OCI-LY3 (cell line): ENCODE results near the gene QRICH2.

Experiments
- H2AFZ ChIP-seq: fragments of 200-600, 300-600 bp; shearing (Covaris generic); 2 replicates; pipeline ENCODE4 v1.6.0; 2014; ENCODE audit warnings: antibody characterized with exemption, low read depth, low read length
- H3K27ac ChIP-seq: fragments of 200-600, 300-600 bp; sonication (generic); 2 replicates; pipeline ENCODE4 v1.5.1; 2014; ENCODE audit warnings: mild to moderate bottlenecking, low read length, moderate library complexity, mixed read lengths
- H3K27me3 ChIP-seq: fragments of 200-600, 300-600 bp; sonication (generic); 2 replicates; pipeline ENCODE4 v1.6.1; 2014; ENCODE audit warnings: low read depth, low read length, mixed read lengths
- H3K36me3 ChIP-seq: fragments of 200-600, 300-600 bp; sonication (generic); replicated peaks from 2 replicates; pipeline ENCODE3; 2014; ENCODE audit warnings: low read depth, low read length, mixed read lengths
- H3K4me1 ChIP-seq: fragments of 300-600, 200-600 bp; sonication (generic); 2 replicates; pipeline ENCODE4 v1.6.1; 2014; ENCODE audit warnings: low read length, mixed read lengths
- H3K4me2 ChIP-seq: fragments of 200-600, 300-600 bp; sonication (generic); 2 replicates; pipeline ENCODE4 v1.6.1; 2014; ENCODE audit warnings: low read length, mixed read lengths
- H3K4me3 ChIP-seq: fragments of 300-600, 200-600 bp; sonication (generic); 2 replicates; pipeline ENCODE4 v1.5.1; 2014; ENCODE audit warnings: antibody characterized with exemption, mild to moderate bottlenecking, low read length, moderate library complexity
- H3K79me2 ChIP-seq: fragments of 300-600, 200-600 bp; shearing (Covaris generic); 2 replicates; pipeline ENCODE4 v1.6.1; 2014; ENCODE audit warnings: mild to moderate bottlenecking, low read length, mixed read lengths
- H3K9ac ChIP-seq: fragments of 300-600, 200-600 bp; shearing (Covaris generic); 2 replicates; pipeline ENCODE4 v1.6.0; 2014; ENCODE audit warnings: mild to moderate bottlenecking, low read length, moderate library complexity
- H3K9me3 ChIP-seq: fragments of 200-600, 300-600 bp; shearing (Covaris generic); 2 replicates; pipeline ENCODE4 v1.6.1; 2014; ENCODE audit warnings: low read length, mixed read lengths; ENCODE audit not compliant: insufficient read depth
- H4K20me1 ChIP-seq: fragments of 200-600, 300-600 bp; sonication (generic); 2 replicates; pipeline ENCODE4 v1.6.1; 2016; ENCODE audit warnings: low read length, mixed read lengths; ENCODE audit not compliant: insufficient read depth
- CTCF ChIP-seq: fragments of 200-600, 300-600 bp; sonication (generic); IDR thresholded peaks from 2 replicates; pipeline ENCODE4 v1.5.1; 2014; ENCODE audit warnings: antibody characterized with exemption, low read length, low read depth
- EZH2phosphoT487 ChIP-seq: fragments of 200-600 bp; shearing (Covaris generic); IDR thresholded peaks from 2 replicates; pipeline ENCODE4 v1.6.1; 2018; ENCODE audit warnings: antibody characterized with exemption, mixed run types, low read depth

The QRICH2 gene

GRCh38 chr17:76331083-76331482 is 23.0 kb upstream of the QRICH2 start:
- no peaks in the 10 kb centered on the region for H3K36me3 ChIP-seq

GRCh38 chr17:76329664-76330063 is 21.6 kb upstream of the QRICH2 start:
- Histone ChIP-seq H3K4me3 (no peak overlapping the region), H3K4me1 (no peaks in the 10 kb centered on the region), H3K27me3 (no peaks in the 10 kb centered on the region), H2AFZ (no peak overlapping the region), H3K27ac (no peak overlapping the region), H3K4me2 (no peak overlapping the region), H3K9me3 (no peaks in the 10 kb centered on the region), H3K9ac (no peak overlapping the region), H3K36me3 (no peaks in the 10 kb centered on the region), H3K79me2 (no peaks in the 10 kb centered on the region), H4K20me1 (no peaks in the 10 kb centered on the region)
- TF ChIP-seq EZH2phosphoT487 (no peak), CTCF (no peak)

More at GRCh38 chr17:76331083-76331482, 23.0 kb upstream of the QRICH2 start:
- TF ChIP-seq EZH2phosphoT487 (no peak), CTCF (no peak)
- H3K4me3 ChIP-seq: no peak overlapping the region
- H3K4me1 ChIP-seq: no peaks in the 10 kb centered on the region
- no peak overlapping the region for H3K27ac ChIP-seq
- H4K20me1 ChIP-seq: no peaks in the 10 kb centered on the region
- H2AFZ ChIP-seq: no peak overlapping the region
- no peaks in the 10 kb centered on the region for H3K79me2 ChIP-seq
- H3K9me3 ChIP-seq: no peaks in the 10 kb centered on the region
- no peak overlapping the region for H3K4me2 ChIP-seq
- H3K9ac ChIP-seq: no peak overlapping the region
- H3K27me3 ChIP-seq: no peaks in the 10 kb centered on the region

GRCh38 chr17:76327696-76328095 is 19.6 kb upstream of the QRICH2 start:
- H3K9ac ChIP-seq: no peak overlapping the region
- no peaks in the 10 kb centered on the region for H4K20me1 ChIP-seq
- H3K4me1 ChIP-seq: no peaks in the 10 kb centered on the region
- H3K4me2 ChIP-seq: no peak overlapping the region
- H3K36me3 ChIP-seq: no peaks in the 10 kb centered on the region
- TF ChIP-seq CTCF: no peak
- TF ChIP-seq EZH2phosphoT487: no peak
- H3K27me3 ChIP-seq: no peaks in the 10 kb centered on the region
- no peaks in the 10 kb centered on the region for H3K9me3 ChIP-seq
- H2AFZ ChIP-seq: no peak overlapping the region
- H3K27ac ChIP-seq: no peak overlapping the region
- H3K79me2 ChIP-seq: no peaks in the 10 kb centered on the region
- H3K4me3 ChIP-seq: no peak overlapping the region

GRCh38 chr17:76326306-76326705 is 18.2 kb upstream of the QRICH2 start:
- no peak overlapping the region for H2AFZ ChIP-seq
- no peaks in the 10 kb centered on the region for H3K36me3 ChIP-seq
- H3K9ac ChIP-seq: no peak overlapping the region
- H3K27ac ChIP-seq: no peak overlapping the region
- H3K79me2 ChIP-seq: no peaks in the 10 kb centered on the region
- H3K4me3 ChIP-seq: no peak overlapping the region
- no peaks in the 10 kb centered on the region for H3K9me3 ChIP-seq
- no peaks in the 10 kb centered on the region for H4K20me1 ChIP-seq
- TF ChIP-seq CTCF (no peak), EZH2phosphoT487 (no peak)
- H3K4me2 ChIP-seq: no peak overlapping the region
- no peaks in the 10 kb centered on the region for H3K4me1 ChIP-seq
- no peaks in the 10 kb centered on the region for H3K27me3 ChIP-seq
